GM21825 (cell line): ENCODE measurements around the gene CSNK1A1.
"Not testable (repeated sequence)": the region's sequence is repeated elsewhere in the genome, so short reads cannot be mapped to it uniquely, and the experiment has no call there.

Experiments
- ATAC-seq: cut with Tn5 transposase; IDR thresholded peaks from one replicate; pipeline ENCODE4 v1.9.1; 2021; ENCODE audit warnings: mild to moderate bottlenecking, moderate library complexity; ENCODE audit not compliant: unreplicated experiment

The CSNK1A1 gene

GRCh38 chr5:149464796-149465489, 86.3 kb downstream of the CSNK1A1 start:
- no peak for ATAC-seq

GRCh38 chr5:149461907-149462306, 89.3 kb downstream of the CSNK1A1 start:
- ATAC-seq: not testable (repeated sequence)

GRCh38 chr5:149459891-149460290, 91.3 kb downstream of the CSNK1A1 start:
- ATAC-seq: no peak

- ATAC-seq: no peak
Observed at GRCh38 chr5:149457393-149457763, 93.9 kb downstream of the CSNK1A1 start.

- ATAC-seq: no peak
Observed at GRCh38 chr5:149456597-149457392, 94.4 kb downstream of the CSNK1A1 start.

GRCh38 chr5:149455889-149456409, 95.3 kb downstream of the CSNK1A1 start:
- no peak for ATAC-seq

- ATAC-seq: no peak
Observed at GRCh38 chr5:149453618-149454415, 97.4 kb downstream of the CSNK1A1 start.

GRCh38 chr5:149452665-149453617, 98.3 kb downstream of the CSNK1A1 start:
- no peak for ATAC-seq

GRCh38 chr5:149452007-149452664, 99.1 kb downstream of the CSNK1A1 start:
- ATAC-seq: no peak

GRCh38 chr5:149450199-149450598, 101.0 kb downstream of the CSNK1A1 start:
- ATAC-seq: no peak

GRCh38 chr5:149448831-149449714, 102.2 kb downstream of the CSNK1A1 start:
- ATAC-seq: no peak

GRCh38 chr5:149448431-149448830, 102.8 kb downstream of the CSNK1A1 start:
- ATAC-seq: no peak

- ATAC-seq: no peak
Observed at GRCh38 chr5:149447373-149448367, 103.6 kb downstream of the CSNK1A1 start.

GRCh38 chr5:149446794-149447193, 104.4 kb downstream of the CSNK1A1 start:
- not testable (repeated sequence) for ATAC-seq

- ATAC-seq: no peak
Observed at GRCh38 chr5:149445739-149446369, 105.4 kb downstream of the CSNK1A1 start.

- ATAC-seq: no peak
Observed at GRCh38 chr5:149445343-149445738, 105.9 kb downstream of the CSNK1A1 start.

- not testable (repeated sequence) for ATAC-seq
Observed at GRCh38 chr5:149444430-149444829, 106.8 kb downstream of the CSNK1A1 start.
